Stomach (tissue), 4 donors: Measurements from ENCODE around the gene GRIP1.

Experiments used
- POLR2A ChIP-seq, 4 donors: fragments of 450-650 bp; IDR thresholded peaks; one replicate each; pipeline ENCODE4 v1.6.1; 2016; ENCODE audit warnings: antibody characterized with exemption in 4 of 4, control low read depth in 2 of 4, mild to moderate bottlenecking in 1 of 4, moderate library complexity in 1 of 4
- POLR2AphosphoS5 ChIP-seq, 3 donors: sonication (generic); formaldehyde crosslinking; IDR thresholded peaks; one replicate each; pipeline ENCODE4 v1.6.1; 2016; ENCODE audit warnings: antibody characterized with exemption in 3 of 3
- TF ChIP-seq, protein P1 (sequence below), 7 experiments: fragments of 450-650 bp in 4 of 7; fragments of 200-600 bp in 3 of 7; sonication (generic) in 3 of 7; IDR thresholded peaks; one replicate each; pipeline ENCODE4 v1.5.1; 2016 to 2019; ENCODE audit warnings: antibody characterized with exemption in 7 of 7, control low read depth in 2 of 7, mild to moderate bottlenecking in 1 of 7

GRCh38 chr12:66397574-66398290 is 281.1 kb downstream of the GRIP1 start:
- TF ChIP-seq, protein P1, sequence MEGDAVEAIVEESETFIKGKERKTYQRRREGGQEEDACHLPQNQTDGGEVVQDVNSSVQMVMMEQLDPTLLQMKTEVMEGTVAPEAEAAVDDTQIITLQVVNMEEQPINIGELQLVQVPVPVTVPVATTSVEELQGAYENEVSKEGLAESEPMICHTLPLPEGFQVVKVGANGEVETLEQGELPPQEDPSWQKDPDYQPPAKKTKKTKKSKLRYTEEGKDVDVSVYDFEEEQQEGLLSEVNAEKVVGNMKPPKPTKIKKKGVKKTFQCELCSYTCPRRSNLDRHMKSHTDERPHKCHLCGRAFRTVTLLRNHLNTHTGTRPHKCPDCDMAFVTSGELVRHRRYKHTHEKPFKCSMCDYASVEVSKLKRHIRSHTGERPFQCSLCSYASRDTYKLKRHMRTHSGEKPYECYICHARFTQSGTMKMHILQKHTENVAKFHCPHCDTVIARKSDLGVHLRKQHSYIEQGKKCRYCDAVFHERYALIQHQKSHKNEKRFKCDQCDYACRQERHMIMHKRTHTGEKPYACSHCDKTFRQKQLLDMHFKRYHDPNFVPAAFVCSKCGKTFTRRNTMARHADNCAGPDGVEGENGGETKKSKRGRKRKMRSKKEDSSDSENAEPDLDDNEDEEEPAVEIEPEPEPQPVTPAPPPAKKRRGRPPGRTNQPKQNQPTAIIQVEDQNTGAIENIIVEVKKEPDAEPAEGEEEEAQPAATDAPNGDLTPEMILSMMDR (IDR thresholded peaks at IDR 0.05): no peak
- TF ChIP-seq POLR2A (IDR thresholded peaks at IDR 0.05) (no peak), POLR2AphosphoS5 (IDR thresholded peaks at IDR 0.05) (no peak)
